IMR-90 (cell line): ENCODE data around the gene NABP1. TPM values are rescaled to one million over a fixed set of nuclear protein-coding genes. Genes with fewer than 3 reads are reported as not detected.

Source experiments
- ATAC-seq: fragments of 200-7000 bp; cut with Tn5 transposase; 2 replicates; pipeline ENCODE4 v1.9.1; 2020; ENCODE audit warnings: low read depth, mild to moderate bottlenecking, moderate library complexity
- BruUV-seq: library from RNA; stranded (reverse); fragments of 400-500 nt; replicated peaks from 2 replicates; lab custom pipeline; 2021; lab: Mats Ljungman, UMichigan
- CTCF ChIA-PET: fragments of 300-600 bp; formaldehyde crosslinking; extraction: SDS; loops from one replicate; lab custom pipeline; 2021; ENCODE audit warnings: antibody characterized with exemption; lab: Yijun Ruan, JAX
- POLR2A ChIA-PET: fragments of 300-600 bp; sonication (Branson Sonifier 250); formaldehyde crosslinking; loops from one replicate; lab custom pipeline; 2022; ENCODE audit warnings: antibody characterized with exemption; ENCODE audit not compliant: unreplicated experiment; lab: Charles Lee
- DNase-seq: peaks from one replicate; pipeline ENCODE4 v3.0.0; 2013
- H2AFZ ChIP-seq: replicated peaks from 2 replicates; pipeline ENCODE3; 2013; ENCODE audit warnings: low read length, mild to moderate bottlenecking; ENCODE audit not compliant: poor library complexity
- H2AK5ac ChIP-seq: 2 replicates; pipeline ENCODE4 v1.6.1; 2013; ENCODE audit warnings: low read depth, low read length, inconsistent platforms
- H2AK9ac ChIP-seq: replicated peaks from 2 replicates; pipeline ENCODE3; 2013; ENCODE audit warnings: mild to moderate bottlenecking, low read depth, low read length, moderate library complexity; ENCODE audit not compliant: poor library complexity
- H2BK120ac ChIP-seq: 2 replicates; pipeline ENCODE4 v1.6.1; 2013; ENCODE audit warnings: low read depth, low read length, inconsistent platforms
- H2BK15ac ChIP-seq: 3 replicates; pipeline ENCODE4 v1.6.1; 2013; ENCODE audit warnings: low read depth, low read length, inconsistent platforms
- H2BK20ac ChIP-seq: 2 replicates; pipeline ENCODE4 v1.6.1; 2013; ENCODE audit warnings: low read depth, mild to moderate bottlenecking, inconsistent platforms, low read length, moderate library complexity
- H2BK5ac ChIP-seq: 2 replicates; pipeline ENCODE4 v1.6.1; 2013; ENCODE audit warnings: mild to moderate bottlenecking, low read depth, low read length, inconsistent platforms; ENCODE audit not compliant: poor library complexity, severe bottlenecking
- H3K14ac ChIP-seq: replicated peaks from 2 replicates; pipeline ENCODE4 v1.6.1; 2013; ENCODE audit warnings: low read depth, low read length, inconsistent platforms
- H3K18ac ChIP-seq: 2 replicates; pipeline ENCODE4 v1.6.1; 2013; ENCODE audit warnings: low read depth, low read length, control low read depth
- H3K23ac ChIP-seq: 2 replicates; pipeline ENCODE4 v1.6.1; 2013; ENCODE audit warnings: low read depth, low read length, inconsistent platforms
- H3K27ac ChIP-seq: 2 replicates; pipeline ENCODE4 v1.5.1; 2013; ENCODE audit warnings: mild to moderate bottlenecking, control low read depth, low read length; ENCODE audit not compliant: insufficient read depth
- H3K27me3 ChIP-seq: 2 replicates; pipeline ENCODE4 v1.6.1; 2013; ENCODE audit warnings: low read length; ENCODE audit not compliant: control insufficient read depth, insufficient read depth
- H3K36me3 ChIP-seq: 2 replicates; pipeline ENCODE4 v1.6.1; 2013; ENCODE audit warnings: low read length, mixed read lengths; ENCODE audit not compliant: control insufficient read depth, insufficient read depth
- H3K4ac ChIP-seq: 2 replicates; pipeline ENCODE4 v1.6.1; 2013; ENCODE audit warnings: low read depth, low read length, inconsistent platforms
- H3K4me1 ChIP-seq: 2 replicates; pipeline ENCODE4 v1.6.1; 2013; ENCODE audit warnings: low read length, mixed read lengths; ENCODE audit not compliant: control insufficient read depth, insufficient read depth
- H3K4me2 ChIP-seq: 2 replicates; pipeline ENCODE4 v1.6.1; 2013; ENCODE audit warnings: low read depth, mild to moderate bottlenecking, control low read depth, low read length, moderate library complexity
- H3K4me3 ChIP-seq: 2 replicates; pipeline ENCODE4 v1.5.1; 2013; ENCODE audit warnings: low read depth, mild to moderate bottlenecking, control low read depth, low read length, moderate library complexity; ENCODE audit not compliant: insufficient read depth
- H3K56ac ChIP-seq: 2 replicates; pipeline ENCODE4 v1.6.1; 2013; ENCODE audit warnings: low read length, inconsistent platforms; ENCODE audit not compliant: insufficient read depth; ENCODE audit errors: extremely low read depth
- H3K79me1 ChIP-seq, 2 experiments: 2 replicates each; pipeline ENCODE4 v1.6.1; 2013; ENCODE audit warnings: low read length in 2 of 2, inconsistent platforms in 1 of 2, low read depth in 1 of 2
- H3K9ac ChIP-seq: 2 replicates; pipeline ENCODE4 v1.6.1; 2013; ENCODE audit warnings: low read depth, low read length, control low read depth
- H3K9me1 ChIP-seq: 2 replicates; pipeline ENCODE4 v1.6.1; 2013; ENCODE audit warnings: low read length, inconsistent platforms; ENCODE audit not compliant: insufficient read depth
- H3K9me3 ChIP-seq: 2 replicates; pipeline ENCODE4 v1.6.1; 2013; ENCODE audit warnings: low read length; ENCODE audit not compliant: control insufficient read depth, insufficient read depth
- H4K20me1 ChIP-seq: 2 replicates; pipeline ENCODE4 v1.6.1; 2013; ENCODE audit warnings: low read length, inconsistent platforms; ENCODE audit not compliant: insufficient read depth
- H4K5ac ChIP-seq: 2 replicates; pipeline ENCODE4 v1.6.1; 2013; ENCODE audit warnings: mild to moderate bottlenecking, low read depth, low read length, control low read depth
- H4K8ac ChIP-seq, 2 experiments: 2 replicates each; pipeline ENCODE4 v1.6.1; 2013; ENCODE audit warnings: low read depth in 2 of 2, low read length in 2 of 2, control low read depth in 1 of 2, inconsistent platforms in 1 of 2
- H4K91ac ChIP-seq: 2 replicates; pipeline ENCODE4 v1.6.1; 2013; ENCODE audit warnings: low read depth, low read length, inconsistent platforms; ENCODE audit not compliant: insufficient read depth
- BHLHE40 ChIP-seq: fragments of 150-350 bp; IDR thresholded peaks from 2 replicates; pipeline ENCODE4 v1.6.1; 2016; ENCODE audit warnings: mild to moderate bottlenecking, low read depth, low read length
- CEBPB ChIP-seq: IDR thresholded peaks from 2 replicates; pipeline ENCODE4 v1.6.1; 2012; ENCODE audit warnings: low read depth, low read length, improper control_type of control experiment
- CTCF ChIP-seq: conservative IDR thresholded peaks from 2 replicates; pipeline ENCODE4 v1.5.1; 2012; ENCODE audit warnings: mild to moderate bottlenecking, low read depth, low read length, improper control_type of control experiment
- ELK1 ChIP-seq: fragments of 150-350 bp; IDR thresholded peaks from 2 replicates; pipeline ENCODE4 v1.6.1; 2016; ENCODE audit warnings: low read depth, mild to moderate bottlenecking, low read length, moderate library complexity, borderline replicate concordance
- FOS ChIP-seq: fragments of 150-350 bp; IDR thresholded peaks from 2 replicates; pipeline ENCODE4 v1.6.1; 2016; ENCODE audit warnings: low read depth, low read length
- MAFK ChIP-seq: IDR thresholded peaks from 2 replicates; pipeline ENCODE4 v1.6.1; 2012; ENCODE audit warnings: low read depth, low read length, improper control_type of control experiment
- MAZ ChIP-seq: IDR thresholded peaks from 2 replicates; pipeline ENCODE4 v1.6.1; 2012; ENCODE audit warnings: low read depth, mild to moderate bottlenecking, low read length, improper control_type of control experiment, moderate library complexity, borderline replicate concordance
- MXI1 ChIP-seq: IDR thresholded peaks from 2 replicates; pipeline ENCODE4 v1.6.1; 2012; ENCODE audit warnings: low read depth, mild to moderate bottlenecking, low read length, moderate library complexity, borderline replicate concordance
- RFX5 ChIP-seq: IDR thresholded peaks from 2 replicates; pipeline ENCODE4 v1.8.0; 2012; ENCODE audit warnings: low read depth, mild to moderate bottlenecking, low read length, moderate library complexity
- SMC3 ChIP-seq: fragments of 150-350 bp; IDR thresholded peaks from 2 replicates; pipeline ENCODE4 v1.6.1; 2016; ENCODE audit warnings: low read depth, mild to moderate bottlenecking, antibody characterized with exemption, low read length, moderate library complexity
- USF2 ChIP-seq: fragments of 150-350 bp; IDR thresholded peaks from 2 replicates; pipeline ENCODE4 v1.6.1; 2017; ENCODE audit warnings: mild to moderate bottlenecking, antibody characterized with exemption, low read length, low read depth
- WGBS, 2 experiments: methylation state at CpG; one replicate each; pipeline versions ENCODE4 v1.1.5 to v1.1.7; 2013; ENCODE audit warnings: missing lambda C conversion rate in 2 of 2; ENCODE audit not compliant: insufficient read length in 1 of 2; ENCODE audit errors: extremely low coverage in 2 of 2; 5-methylcytosine and 5-hydroxymethylcytosine counted together
- dilution Hi-C: fragments of 300-500 bp; cut with HindIII; formaldehyde crosslinking; loops from one replicate; pipeline ENCODE4 v1.14.3; 2018; ENCODE audit warnings: low sequenced_read_pairs; ENCODE audit not compliant: unreplicated experiment
- in situ Hi-C: fragments of 300-500 bp; cut with MboI; formaldehyde crosslinking; loops from 3 replicates; pipeline ENCODE4 v1.14.3; 2019; ENCODE audit warnings: low sequenced_read_pairs, inconsistent platforms, mixed read lengths
- intact Hi-C: fragments of 100-400 bp; cut with micrococcal nuclease; formaldehyde crosslinking; loops from 2 replicates; pipeline ENCODE4 v1.10.0; 2022
- polyA plus RNA-seq, 3 experiments: library from polyadenylated mRNA; depleted of rRNA; stranded (reverse); fragments of >200 nt; gene quantifications; 2 replicates each; pipeline ENCODE4 v1.2.3, GENCODE V29; 2012; ENCODE audit warnings: low replicate concordance in 1 of 3
- total RNA-seq: library from RNA; depleted of rRNA; stranded (reverse); fragments of >200 nt; gene quantifications from 2 replicates; pipeline ENCODE4 v1.2.3, GENCODE V29; 2012

The NABP1 gene
- total and polyA plus RNA-seq, 2 of the 4 experiments (the other 2 are of a cell fraction) = 57.7 to 73.3 TPM

DNA sequence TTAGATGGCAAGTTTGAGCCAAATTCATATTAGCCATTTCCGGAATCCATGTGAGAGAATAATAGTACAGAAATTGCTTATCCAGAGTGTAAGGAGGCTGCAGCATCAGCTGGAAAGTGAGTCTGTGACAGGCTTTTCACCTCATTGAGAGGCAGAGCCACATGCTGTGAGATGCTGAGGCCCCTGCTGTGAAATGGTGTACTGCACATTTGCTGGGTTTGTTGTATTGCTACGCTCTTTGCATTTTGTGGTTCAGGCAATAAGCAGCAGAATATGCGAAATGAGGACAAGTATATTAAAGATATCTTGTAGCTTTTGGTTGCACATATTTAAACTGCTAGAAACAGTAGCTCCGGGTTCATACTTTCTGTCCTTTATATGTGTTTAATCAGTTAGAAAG, 37.0 kb downstream of the NABP1 start:
- H3K4me2 ChIP-seq = no peak overlapping the region
- dilution Hi-C loops = no loop called here

More for the DNA sequence above, 37.0 kb downstream of the NABP1 start:
- ChIA-PET CTCF (no interaction called here), POLR2A (no interaction called here)
- Histone ChIP-seq H2BK15ac (no peak overlapping the region), H3K27ac (no peak overlapping the region), H2AK9ac (no peak overlapping the region), H2BK120ac (no peak overlapping the region), H3K9me3 (no peaks in the 10 kb centered on the region), H4K91ac (no peak overlapping the region), H3K14ac (no peak overlapping the region), H3K9me1 (peaks cover 6% of the 10 kb centered on the region), H3K79me1 (no peaks in the 10 kb centered on the region), H4K20me1 (peaks cover 3% of the 10 kb centered on the region; the same call in 1 of the 2 replicates), H3K27me3 (no peaks in the 10 kb centered on the region; the same call in none of the 2 replicates), H3K56ac (no peak overlapping the region), H2AFZ (no peak overlapping the region), H2BK20ac (no peak overlapping the region), H3K9ac (no peak overlapping the region), H4K5ac (no peak overlapping the region), H3K23ac (no peak overlapping the region), H3K4ac (no peak overlapping the region), H3K18ac (no peak overlapping the region), H3K36me3 (no peaks in the 10 kb centered on the region), H2AK5ac (no peak overlapping the region), H2BK5ac (no peak overlapping the region), H3K4me1 (peaks cover 4% of the 10 kb centered on the region), H3K4me3 (no peak overlapping the region), H4K8ac (no peak overlapping the region)
- in situ Hi-C loops (no loop called here), intact Hi-C loops (no loop called here)
- DNase-seq (no peak), ATAC-seq (no peak)
- no CpG with 5 or more reads among the region's 4 CpGs for WGBS, 2 experiments
- TF ChIP-seq MAFK (no peak), MAZ (no peak), ELK1 (no peak), BHLHE40 (no peak), CEBPB (no peak), MXI1 (no peak), CTCF (no peak), FOS (no peak), USF2 (no peak), SMC3 (no peak), RFX5 (no peak)
- BruUV-seq = no TSS peak
